Hepatocyte (in vitro differentiated cells): ENCODE results near the gene RTN4RL2. TPM values are rescaled to one million over a fixed set of nuclear protein-coding genes. Genes with fewer than 3 reads are reported as not detected.

ENCODE experiments used
- DNase-seq: peaks from one replicate; pipeline ENCODE4 v3.0.0-alpha.2; 2016; ENCODE audit warnings: low spot score
- H2AFZ ChIP-seq: fragments of 200-600 bp; sonication (generic); 2 replicates; pipeline ENCODE4 v1.6.0; 2016; ENCODE audit warnings: antibody characterized with exemption, mild to moderate bottlenecking
- H3K27ac ChIP-seq: fragments of 200-600 bp; sonication (generic); 2 replicates; pipeline ENCODE4 v1.5.1; 2016; ENCODE audit warnings: mild to moderate bottlenecking
- H3K27me3 ChIP-seq: fragments of 200-600 bp; sonication (generic); 2 replicates; pipeline ENCODE4 v1.6.1; 2016
- H3K36me3 ChIP-seq: fragments of 200-600 bp; sonication (generic); replicated peaks from 2 replicates; pipeline ENCODE4 v1.5.1; 2016; ENCODE audit warnings: low read depth; ENCODE audit not compliant: insufficient read depth
- H3K4me1 ChIP-seq: fragments of 200-600 bp; sonication (generic); 2 replicates; pipeline ENCODE4 v1.5.1; 2016; ENCODE audit warnings: mild to moderate bottlenecking, moderate library complexity; ENCODE audit not compliant: insufficient read depth
- H3K4me2 ChIP-seq: fragments of 200-600 bp; sonication (generic); 2 replicates; pipeline ENCODE4 v1.6.0; 2016
- H3K4me3 ChIP-seq: fragments of 200-600 bp; sonication (generic); 2 replicates; pipeline ENCODE4 v1.5.1; 2016; ENCODE audit warnings: mild to moderate bottlenecking
- H3K79me2 ChIP-seq: fragments of 200-600 bp; sonication (generic); 2 replicates; pipeline ENCODE4 v1.6.0; 2017; ENCODE audit warnings: mild to moderate bottlenecking
- H3K9me2 ChIP-seq: fragments of 200-600 bp; sonication (generic); replicated peaks from 2 replicates; pipeline ENCODE4 v1.6.0; 2017; ENCODE audit warnings: mild to moderate bottlenecking; ENCODE audit not compliant: insufficient read depth
- H3K9me3 ChIP-seq: fragments of 200-600 bp; sonication (generic); 2 replicates; pipeline ENCODE4 v1.5.1; 2016; ENCODE audit warnings: low read depth, mild to moderate bottlenecking
- H4K20me1 ChIP-seq: fragments of 200-600 bp; sonication (generic); 2 replicates; pipeline ENCODE4 v1.6.0; 2016; ENCODE audit warnings: mild to moderate bottlenecking; ENCODE audit not compliant: insufficient read depth, poor library complexity, severe bottlenecking
- CTCF ChIP-seq: fragments of 200-600 bp; sonication (generic); IDR thresholded peaks from 2 replicates; pipeline ENCODE4 v1.5.1; 2016; ENCODE audit warnings: antibody characterized with exemption, mild to moderate bottlenecking; ENCODE audit not compliant: poor library complexity
- EZH2 ChIP-seq: fragments of 200-600 bp; sonication (generic); IDR thresholded peaks from 2 replicates; pipeline ENCODE4 v1.6.1; 2016; ENCODE audit warnings: antibody characterized with exemption, mild to moderate bottlenecking, borderline replicate concordance
- EZH2phosphoT487 ChIP-seq: fragments of 200-600 bp; sonication (generic); IDR thresholded peaks from one replicate; pipeline ENCODE4 v1.6.1; 2018; ENCODE audit warnings: antibody characterized with exemption, mild to moderate bottlenecking, low read depth, moderate library complexity; ENCODE audit not compliant: unreplicated experiment, severe bottlenecking
- WGBS: methylation state at CpG from one replicate; pipeline ENCODE4 v1.1.6; 2016; ENCODE audit warnings: low lambda C conversion rate; ENCODE audit errors: missing lambda C conversion rate; 5-methylcytosine and 5-hydroxymethylcytosine counted together
- polyA plus RNA-seq: library from polyadenylated mRNA; unstranded; fragments of >200 nt; fragmentation: Nextera tagmentation; extraction: Ambion mirVana; gene quantifications from 2 replicates; pipeline ENCODE4 v1.2.1, GENCODE V29; 2016
- total RNA-seq: library from RNA; depleted of rRNA; stranded (reverse); fragments of >200 nt; gene quantifications from 2 replicates; pipeline ENCODE4 v1.2.3, GENCODE V29; 2014

RTN4RL2 gene
- total and polyA plus RNA-seq, 2 experiments from 2014 or later = 2.4 to 10.6 TPM

DNA sequence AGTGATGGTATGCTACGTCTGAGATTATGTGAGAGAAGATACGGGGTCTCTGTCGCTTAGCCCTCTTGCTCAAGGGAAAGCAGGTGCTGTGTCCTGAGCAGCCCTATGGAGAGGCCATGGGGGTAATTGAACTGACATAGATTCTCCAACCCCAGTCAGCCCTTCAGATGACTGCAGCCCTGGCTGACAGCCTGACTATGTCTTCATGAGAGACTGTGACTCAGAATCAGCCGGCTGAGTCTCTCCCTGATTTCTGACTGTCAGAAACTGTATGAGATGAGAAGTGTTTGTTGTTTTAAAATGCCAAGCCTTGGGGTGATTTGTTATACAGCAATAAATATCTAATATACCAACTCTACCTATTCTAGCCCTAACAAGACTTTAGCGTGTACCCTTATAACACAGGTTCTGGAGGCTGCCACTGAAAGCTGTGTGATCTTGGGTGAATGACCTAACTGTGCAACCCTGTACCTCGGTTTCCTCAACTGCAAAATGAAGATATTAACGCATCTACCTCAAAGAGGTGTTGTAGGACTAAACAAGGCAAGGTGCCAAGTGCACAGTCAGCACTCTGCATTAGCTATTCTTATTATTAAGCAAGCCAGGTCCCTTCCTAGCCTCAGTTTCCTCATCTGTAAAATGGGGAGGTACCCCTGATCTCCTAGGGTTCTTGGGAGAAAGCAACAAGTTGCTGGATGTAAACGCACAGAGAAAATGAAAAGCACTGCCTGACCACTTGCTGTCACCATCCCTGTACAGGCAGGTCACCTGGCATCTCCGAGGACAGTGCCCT lies 30.3 kb downstream of the RTN4RL2 start:
- TF ChIP-seq EZH2 (no peak), CTCF (no peak), EZH2phosphoT487 (no peak)
- no peak overlapping the region for H3K4me3 ChIP-seq
- 92% methylated on average over 9 of the region's 9 CpGs for WGBS
- H3K9me3 ChIP-seq = no peaks in the 10 kb centered on the region
- no peak overlapping the region for H2AFZ ChIP-seq
- no peak overlapping the region for H3K27ac ChIP-seq
- H3K4me1 ChIP-seq = no peaks in the 10 kb centered on the region
- H4K20me1 ChIP-seq = no peaks in the 10 kb centered on the region
- H3K36me3 ChIP-seq = no peaks in the 10 kb centered on the region
- H3K4me2 ChIP-seq = no peak overlapping the region
- no peaks in the 10 kb centered on the region for H3K27me3 ChIP-seq
- no peaks in the 10 kb centered on the region for H3K9me2 ChIP-seq
- no peak for DNase-seq
- no peaks in the 10 kb centered on the region for H3K79me2 ChIP-seq

DNA sequence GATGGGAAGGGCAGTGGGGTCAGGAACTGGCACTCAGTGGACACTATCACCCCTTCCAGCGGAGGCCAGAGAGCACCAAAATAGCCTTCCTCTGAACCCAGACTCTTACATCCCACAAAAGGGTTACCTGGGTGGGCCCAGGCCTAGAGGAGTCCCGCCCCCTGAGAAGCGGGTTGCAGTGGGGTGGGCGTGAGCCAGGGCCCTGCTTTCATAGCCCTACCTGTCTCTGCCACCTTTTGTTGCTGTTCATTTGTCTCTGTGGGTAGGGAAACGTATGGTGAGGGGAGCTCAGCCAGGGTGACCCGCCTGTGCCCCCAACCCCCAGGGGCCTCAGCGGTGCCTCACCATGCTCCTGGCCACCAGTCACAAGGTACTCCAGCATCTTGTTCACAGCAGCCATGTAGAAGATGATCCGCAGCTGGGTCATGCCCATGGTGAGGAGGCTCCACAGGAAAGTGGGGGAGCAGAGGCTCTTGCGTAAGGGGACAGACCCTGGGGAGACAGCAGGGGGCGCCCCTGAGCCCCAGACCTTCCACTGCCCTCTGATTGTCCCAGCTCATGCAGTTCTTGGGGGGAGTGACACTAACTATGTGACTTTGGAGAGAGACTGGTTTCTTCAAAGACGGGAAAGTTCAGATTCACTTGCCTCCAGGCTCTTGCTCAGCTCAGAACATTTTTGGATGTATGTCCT lies 31.2 kb downstream of the RTN4RL2 start:
- Histone ChIP-seq H3K9me2 (no peaks in the 10 kb centered on the region), H2AFZ (no peak overlapping the region), H3K9me3 (no peaks in the 10 kb centered on the region), H4K20me1 (no peaks in the 10 kb centered on the region), H3K27me3 (no peaks in the 10 kb centered on the region), H3K4me3 (no peak overlapping the region), H3K4me1 (no peaks in the 10 kb centered on the region), H3K27ac (no peak overlapping the region), H3K4me2 (no peak overlapping the region), H3K36me3 (no peaks in the 10 kb centered on the region), H3K79me2 (no peaks in the 10 kb centered on the region)
- WGBS = 84% methylated on average over 11 of the region's 11 CpGs
- no peak for DNase-seq
- peak; percentile 48 for TF ChIP-seq CTCF
- TF ChIP-seq EZH2 = no peak

GRCh38 chr11:57493507-57494503 lies 33.5 kb downstream of the RTN4RL2 start:
- TF ChIP-seq EZH2phosphoT487 (no peak), CTCF (peak; percentile 74), EZH2 (no peak)
- DNase-seq = peak; percentile 87
- Histone ChIP-seq H3K9me2 (no peaks in the 10 kb centered on the region), H3K4me3 (no peak overlapping the region), H2AFZ (no peak overlapping the region), H3K27me3 (no peaks in the 10 kb centered on the region), H3K27ac (peak overlapping the region; percentile 29), H3K36me3 (no peaks in the 10 kb centered on the region), H3K9me3 (no peaks in the 10 kb centered on the region), H3K79me2 (no peaks in the 10 kb centered on the region), H3K4me1 (peaks cover 15% of the 10 kb centered on the region), H4K20me1 (no peaks in the 10 kb centered on the region), H3K4me2 (no peak overlapping the region)
- WGBS = 72% methylated on average over 15 of the region's 15 CpGs
